Neural progenitor cell (in vitro differentiated cells): ENCODE data around the gene C1orf226. TPM values are rescaled to one million over a fixed set of nuclear protein-coding genes. Genes with fewer than 3 reads are reported as not detected.

Source experiments
- DNase-seq: peaks from one replicate; pipeline ENCODE4 v3.0.0-alpha.2; 2016; ENCODE audit warnings: low spot score
- H2AFZ ChIP-seq: fragments of 200-600 bp; sonication (generic); replicated peaks from 2 replicates; pipeline ENCODE4 v1.6.1; 2016; ENCODE audit warnings: antibody characterized with exemption
- H3F3A ChIP-seq: fragments of 200-600 bp; sonication (generic); 2 replicates; pipeline ENCODE4 v1.6.1; 2016; ENCODE audit warnings: antibody characterized with exemption, low read depth
- H3K27ac ChIP-seq: fragments of 200-600 bp; sonication (generic); 2 replicates; pipeline ENCODE4 v1.5.1; 2016; ENCODE audit warnings: mild to moderate bottlenecking
- H3K27me3 ChIP-seq: fragments of 200-600 bp; sonication (generic); 2 replicates; pipeline ENCODE4 v1.6.1; 2016; ENCODE audit warnings: mild to moderate bottlenecking, moderate library complexity
- H3K36me3 ChIP-seq: fragments of 200-600 bp; sonication (generic); 2 replicates; pipeline ENCODE4 v1.5.1; 2016
- H3K4me1 ChIP-seq: fragments of 200-600 bp; sonication (generic); 2 replicates; pipeline ENCODE4 v1.6.1; 2016; ENCODE audit warnings: mixed run types
- H3K4me2 ChIP-seq: fragments of 200-600 bp; sonication (generic); 2 replicates; pipeline ENCODE4 v1.6.1; 2016
- H3K4me3 ChIP-seq: fragments of 200-600 bp; sonication (generic); 2 replicates; pipeline ENCODE4 v1.5.1; 2016
- H3K79me2 ChIP-seq: fragments of 200-600 bp; sonication (generic); 2 replicates; pipeline ENCODE4 v1.6.1; 2016; ENCODE audit warnings: low read depth
- H3K9ac ChIP-seq: fragments of 200-600 bp; sonication (generic); 2 replicates; pipeline ENCODE4 v1.6.1; 2016
- H3K9me3 ChIP-seq: fragments of 200-600 bp; sonication (generic); 2 replicates; pipeline ENCODE4 v1.5.1; 2016; ENCODE audit warnings: low read depth
- H4K20me1 ChIP-seq: fragments of 200-600 bp; sonication (generic); 2 replicates; pipeline ENCODE4 v1.6.1; 2016; ENCODE audit warnings: low read depth
- H3K27ac Mint-ChIP-seq: 3 replicates; pipeline ENCODE4 v1.8.0; 2021; ENCODE audit warnings: mixed read lengths
- H3K27me3 Mint-ChIP-seq: 2 replicates; pipeline ENCODE4 v1.8.0; 2022; ENCODE audit warnings: low read depth, mild to moderate bottlenecking, inconsistent platforms, moderate library complexity, mixed read lengths; ENCODE audit not compliant: insufficient read depth
- H3K36me3 Mint-ChIP-seq: 3 replicates; pipeline ENCODE4 v1.8.0; 2021; ENCODE audit warnings: mixed read lengths
- H3K4me1 Mint-ChIP-seq: 3 replicates; pipeline ENCODE4 v1.8.0; 2021; ENCODE audit warnings: mixed read lengths
- H3K4me3 Mint-ChIP-seq: 3 replicates; pipeline ENCODE4 v1.8.0; 2021; ENCODE audit warnings: mild to moderate bottlenecking, moderate library complexity, mixed read lengths
- H3K9me3 Mint-ChIP-seq: 3 replicates; pipeline ENCODE4 v1.8.0; 2020; ENCODE audit warnings: mixed read lengths
- CTCF ChIP-seq: fragments of 200-600 bp; sonication (generic); IDR thresholded peaks from 2 replicates; pipeline ENCODE4 v1.5.1; 2017; ENCODE audit warnings: antibody characterized with exemption, mild to moderate bottlenecking
- EZH2 ChIP-seq: fragments of 200-600 bp; sonication (generic); IDR thresholded peaks from 2 replicates; pipeline ENCODE4 v1.6.1; 2017; ENCODE audit warnings: antibody characterized with exemption, mild to moderate bottlenecking, moderate library complexity
- EZH2phosphoT487 ChIP-seq: fragments of 200-600 bp; sonication (generic); IDR thresholded peaks from 2 replicates; pipeline ENCODE4 v1.6.1; 2017; ENCODE audit warnings: antibody characterized with exemption
- total RNA-seq: library from RNA; depleted of rRNA; stranded (reverse); fragments of >200 nt; gene quantifications from 2 replicates; pipeline ENCODE4 v1.2.3, GENCODE V29; 2015; ENCODE audit warnings: low replicate concordance

The C1orf226 gene
- total RNA-seq, 1 donor from 2014 or later = 3.9 TPM

DNA sequence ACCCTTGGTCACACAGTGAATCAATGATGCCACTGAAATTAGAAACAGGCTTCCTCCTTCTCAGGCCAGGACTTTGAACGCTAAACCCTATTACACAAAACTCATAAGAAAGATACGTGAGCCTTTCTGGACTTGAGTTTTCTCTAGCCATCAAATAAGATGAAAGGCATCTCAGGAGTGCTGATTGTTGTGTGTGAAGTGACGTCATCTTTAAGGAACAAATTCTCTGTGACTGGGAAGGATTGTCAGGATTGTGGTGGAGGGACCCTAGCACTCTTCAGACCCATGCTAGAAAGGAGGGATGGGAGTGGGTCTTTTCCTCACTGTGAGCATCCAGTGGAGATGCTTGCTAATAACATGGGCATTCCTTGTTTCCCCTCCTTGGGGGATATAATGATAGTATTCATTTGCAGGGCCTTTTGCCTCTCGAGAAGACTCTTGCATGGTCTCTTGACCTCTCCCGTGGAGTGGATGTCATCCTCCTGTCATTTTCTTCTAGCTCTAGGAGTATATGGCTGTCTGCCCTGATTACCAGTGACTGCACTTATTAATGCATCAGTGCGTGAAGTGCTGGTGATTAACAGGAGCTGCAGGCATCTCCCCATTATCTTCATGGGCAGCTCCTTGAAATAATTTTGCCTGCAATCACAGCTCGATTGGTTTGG lies 44.8 kb upstream of the C1orf226 start:
- no peak overlapping the region for H3K27ac ChIP-seq
- Mint-ChIP-seq H3K4me1 (peaks cover 39% of the 10 kb centered on the region), H3K27ac (no peak overlapping the region), H3K4me3 (no peak overlapping the region), H3K36me3 (peaks cover 17% of the 10 kb centered on the region), H3K27me3 (no peaks in the 10 kb centered on the region), H3K9me3 (no peaks in the 10 kb centered on the region)
- H3K4me3 ChIP-seq = no peak overlapping the region
- peaks cover 12% of the 10 kb centered on the region for H3K4me1 ChIP-seq
- no peaks in the 10 kb centered on the region for H3K9me3 ChIP-seq
- no peaks in the 10 kb centered on the region for H4K20me1 ChIP-seq
- H3K4me2 ChIP-seq = no peak overlapping the region
- no peaks in the 10 kb centered on the region for H3K27me3 ChIP-seq
- H3K36me3 ChIP-seq = no peaks in the 10 kb centered on the region
- H2AFZ ChIP-seq = no peak overlapping the region
- no peak for DNase-seq
- H3K79me2 ChIP-seq = no peaks in the 10 kb centered on the region
- TF ChIP-seq EZH2phosphoT487 (no peak), EZH2 (no peak), CTCF (no peak)
- no peak overlapping the region for H3K9ac ChIP-seq
- no peaks in the 10 kb centered on the region for H3F3A ChIP-seq

DNA sequence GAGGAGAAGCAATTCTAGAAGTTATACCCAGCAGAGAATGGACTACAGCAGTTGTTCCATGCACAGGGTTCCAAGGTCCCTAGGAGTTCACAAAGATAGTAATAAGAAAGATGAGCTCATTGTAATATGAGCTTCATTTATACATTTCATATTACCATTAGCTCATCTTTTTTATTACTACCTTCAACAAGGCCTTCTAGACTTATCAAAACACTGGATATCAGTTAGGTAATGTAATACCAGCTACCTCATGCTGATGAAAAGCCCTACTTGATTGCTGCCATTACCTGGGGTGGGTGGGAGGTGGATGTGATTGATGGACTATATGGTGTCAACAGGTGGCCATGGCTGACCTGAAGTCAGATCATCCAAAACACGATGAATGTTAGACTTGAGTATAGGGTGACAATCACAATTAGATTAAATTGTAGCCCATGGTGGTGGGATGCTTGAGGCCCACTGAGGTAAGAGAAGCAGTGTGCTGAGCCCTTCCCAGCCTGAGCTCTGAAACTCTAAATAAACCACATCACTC lies 39.0 kb upstream of the C1orf226 start:
- H3K36me3 ChIP-seq = no peaks in the 10 kb centered on the region

DNA sequence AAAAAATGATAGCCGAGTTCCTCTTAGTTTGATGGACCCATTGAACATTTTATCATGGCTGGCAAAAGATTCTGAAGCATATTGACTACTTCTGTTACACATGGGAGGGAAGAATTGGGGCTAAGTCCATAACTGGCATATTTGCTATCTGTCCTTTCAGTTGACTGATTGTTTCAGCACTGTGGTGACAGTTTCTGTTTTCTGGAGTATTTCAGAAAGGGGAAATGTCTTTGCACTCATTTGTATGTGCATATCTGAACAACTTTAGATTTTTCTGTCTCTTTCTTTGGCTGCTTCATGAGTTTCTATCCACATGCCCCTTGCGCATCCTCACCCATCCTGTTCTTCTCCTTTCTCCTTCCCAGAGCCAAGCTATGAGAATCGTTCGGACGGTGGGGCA lies 38.1 kb upstream of the C1orf226 start:
- no peak overlapping the region for H3K27ac Mint-ChIP-seq
- Histone ChIP-seq H3K27me3 (no peaks in the 10 kb centered on the region), H2AFZ (no peak overlapping the region), H3K9ac (no peak overlapping the region), H4K20me1 (no peaks in the 10 kb centered on the region), H3F3A (no peaks in the 10 kb centered on the region), H3K4me3 (no peak overlapping the region), H3K4me2 (no peak overlapping the region), H3K9me3 (no peaks in the 10 kb centered on the region), H3K79me2 (no peaks in the 10 kb centered on the region), H3K36me3 (no peaks in the 10 kb centered on the region), H3K27ac (no peak overlapping the region), H3K4me1 (no peaks in the 10 kb centered on the region)
- TF ChIP-seq EZH2 (no peak), CTCF (no peak), EZH2phosphoT487 (no peak)
- H3K4me3 Mint-ChIP-seq = no peak overlapping the region
- H3K36me3 Mint-ChIP-seq = peaks cover 13% of the 10 kb centered on the region
- H3K9me3 Mint-ChIP-seq = no peaks in the 10 kb centered on the region
- DNase-seq = no peak
- no peaks in the 10 kb centered on the region for H3K27me3 Mint-ChIP-seq
- no peaks in the 10 kb centered on the region for H3K4me1 Mint-ChIP-seq

More for the DNA sequence above, 39.0 kb upstream of the C1orf226 start:
- H4K20me1 ChIP-seq = no peaks in the 10 kb centered on the region
- H2AFZ ChIP-seq = no peak overlapping the region
- H3K27me3 ChIP-seq = no peaks in the 10 kb centered on the region
- Mint-ChIP-seq H3K36me3 (peaks cover 7% of the 10 kb centered on the region), H3K4me1 (no peaks in the 10 kb centered on the region), H3K27ac (no peak overlapping the region), H3K27me3 (no peaks in the 10 kb centered on the region), H3K4me3 (no peak overlapping the region), H3K9me3 (no peaks in the 10 kb centered on the region)
- TF ChIP-seq CTCF = no peak
- TF ChIP-seq EZH2 = no peak
- no peak for TF ChIP-seq EZH2phosphoT487
- H3F3A ChIP-seq = no peaks in the 10 kb centered on the region
- no peaks in the 10 kb centered on the region for H3K9me3 ChIP-seq
- no peaks in the 10 kb centered on the region for H3K4me1 ChIP-seq
- H3K9ac ChIP-seq = no peak overlapping the region
- no peak for DNase-seq
- no peak overlapping the region for H3K4me2 ChIP-seq
- no peak overlapping the region for H3K4me3 ChIP-seq
- no peaks in the 10 kb centered on the region for H3K79me2 ChIP-seq
- H3K27ac ChIP-seq = no peak overlapping the region
